ENCODE measurements around the gene ITPR2.
A peak's percentile ranks its signal among the peaks of the same experiment; 100 is the strongest.
"Not testable (repeated sequence)": the region's sequence is repeated elsewhere in the genome, so short reads cannot be mapped to it uniquely, and the experiment has no call there.

The ITPR2 gene

DNA sequence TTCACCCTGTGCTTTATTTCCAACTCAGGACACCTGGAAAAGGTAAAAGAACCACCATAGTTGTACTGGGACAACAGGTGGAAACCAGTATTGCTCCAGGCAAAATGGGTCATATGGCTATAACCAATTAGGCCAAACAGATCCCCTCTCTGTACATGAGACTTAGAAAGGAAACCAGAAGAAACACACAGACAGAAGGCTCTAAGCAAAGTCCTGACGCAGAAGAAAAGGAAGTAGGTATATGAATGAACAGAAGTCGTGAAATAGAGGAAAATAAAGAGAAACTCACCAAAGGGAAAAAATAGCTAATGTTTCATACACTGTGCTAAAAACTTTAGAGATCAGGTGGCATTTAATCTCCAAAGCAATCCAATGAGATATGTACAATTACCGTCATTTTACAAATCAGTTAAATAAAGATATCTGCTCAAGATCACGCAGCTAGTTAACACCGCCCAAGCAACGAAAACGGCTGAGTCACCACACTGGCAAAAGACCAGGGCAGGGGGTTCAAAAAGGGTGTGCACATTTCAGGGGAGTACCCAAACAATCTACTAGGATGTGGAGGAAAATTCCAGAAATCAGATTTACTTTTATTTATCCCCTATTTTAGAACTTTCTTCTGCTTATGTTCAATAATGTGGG lies 82.3 kb downstream of the ITPR2 start:
- peak in 1 of 2 experiments; percentile 9 for DNase-seq

DNA sequence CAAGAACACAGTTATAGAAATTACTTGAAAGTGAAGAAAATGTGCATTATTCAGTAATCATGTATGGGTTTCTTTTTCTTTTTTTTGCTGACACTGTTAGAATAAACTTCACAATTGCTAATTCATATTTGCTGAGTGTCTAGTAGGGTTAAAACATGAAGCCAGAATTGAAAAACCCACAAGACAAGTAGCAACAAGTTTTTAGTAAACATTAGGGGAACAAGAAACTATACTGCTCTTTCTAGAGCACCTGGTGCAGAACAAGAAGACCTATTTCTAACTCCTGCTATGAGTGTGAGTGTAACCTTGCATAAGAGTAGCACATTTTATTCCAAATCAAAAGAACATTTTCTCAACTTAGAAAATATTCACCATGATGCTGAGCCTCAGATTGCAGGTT lies 83.2 kb downstream of the ITPR2 start:
- DNase-seq = no peak

DNA sequence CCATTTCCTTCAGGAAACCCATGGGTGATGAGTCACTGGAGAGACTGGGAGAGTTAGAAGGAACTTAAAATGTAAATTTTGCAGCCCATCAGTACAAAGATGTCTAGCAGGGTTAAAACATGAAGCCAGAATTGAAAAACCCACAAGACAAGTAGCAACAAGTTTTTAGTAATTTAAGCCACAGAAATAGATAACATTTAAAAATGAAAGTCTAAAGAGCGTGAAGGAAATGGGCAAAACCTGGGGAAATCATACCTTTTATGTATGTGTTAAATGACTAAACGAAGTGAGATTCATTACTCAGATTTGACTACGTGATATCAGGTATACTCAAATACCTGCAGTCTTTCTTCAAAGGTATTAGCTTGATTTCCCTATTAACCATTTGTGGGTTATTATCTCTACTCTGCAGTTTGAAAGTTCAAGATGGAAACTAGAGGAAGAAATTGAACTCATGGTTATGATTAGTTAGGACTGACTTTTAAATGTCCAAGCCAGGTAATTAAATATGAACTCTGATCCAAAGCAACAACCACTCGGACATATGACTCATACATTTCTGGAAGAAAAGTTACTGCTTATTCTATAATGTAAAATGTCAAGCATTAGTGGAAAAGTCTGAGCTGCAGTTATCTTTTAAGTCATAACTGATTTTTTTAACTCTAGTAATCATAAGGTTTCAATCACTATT lies 84.1 kb downstream of the ITPR2 start:
- DNase-seq = no peak

DNA sequence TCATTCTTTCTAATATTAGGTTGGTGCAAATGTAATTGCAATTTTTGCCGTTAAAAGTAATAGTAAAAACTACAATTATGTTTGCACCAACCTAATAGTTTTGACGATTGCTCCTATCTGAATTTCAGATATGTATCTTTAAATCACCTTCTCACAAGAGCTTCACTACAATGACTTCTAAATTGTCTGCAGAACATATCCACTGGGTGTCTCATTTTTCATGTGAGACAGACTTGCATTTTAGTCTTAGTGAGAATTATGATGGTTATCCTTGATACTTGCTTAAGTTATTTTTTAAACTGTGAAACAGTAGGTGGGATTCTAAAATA lies 84.6 kb downstream of the ITPR2 start:
- no peak for DNase-seq

DNA sequence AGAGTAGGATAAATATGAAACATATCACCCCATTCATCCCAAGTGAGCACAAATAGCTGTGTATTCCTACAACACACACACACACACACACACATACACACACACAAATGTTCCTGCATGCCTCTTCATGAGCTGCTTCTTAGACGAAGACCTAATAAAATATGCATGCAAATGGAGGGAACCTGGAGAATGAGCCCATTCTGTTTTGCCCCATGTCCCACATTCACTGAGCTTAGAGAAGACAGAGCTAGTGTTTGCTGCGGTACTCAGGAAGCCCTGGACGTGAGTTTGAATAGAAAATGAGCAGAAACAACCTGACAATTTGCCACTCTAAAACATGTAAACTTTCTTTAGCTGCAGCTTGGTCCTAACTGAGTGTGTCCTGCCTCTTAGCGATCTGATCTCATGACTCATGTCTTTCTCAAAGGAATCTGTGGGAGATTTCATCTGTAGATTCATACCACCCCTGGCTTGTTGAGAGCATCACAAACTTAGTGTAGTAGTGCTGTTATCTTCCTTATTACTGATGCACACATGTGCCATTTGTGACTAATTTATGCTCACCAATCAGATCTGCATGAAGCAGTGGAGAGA lies 86.8 kb downstream of the ITPR2 start:
- DNase-seq = no peak

DNA sequence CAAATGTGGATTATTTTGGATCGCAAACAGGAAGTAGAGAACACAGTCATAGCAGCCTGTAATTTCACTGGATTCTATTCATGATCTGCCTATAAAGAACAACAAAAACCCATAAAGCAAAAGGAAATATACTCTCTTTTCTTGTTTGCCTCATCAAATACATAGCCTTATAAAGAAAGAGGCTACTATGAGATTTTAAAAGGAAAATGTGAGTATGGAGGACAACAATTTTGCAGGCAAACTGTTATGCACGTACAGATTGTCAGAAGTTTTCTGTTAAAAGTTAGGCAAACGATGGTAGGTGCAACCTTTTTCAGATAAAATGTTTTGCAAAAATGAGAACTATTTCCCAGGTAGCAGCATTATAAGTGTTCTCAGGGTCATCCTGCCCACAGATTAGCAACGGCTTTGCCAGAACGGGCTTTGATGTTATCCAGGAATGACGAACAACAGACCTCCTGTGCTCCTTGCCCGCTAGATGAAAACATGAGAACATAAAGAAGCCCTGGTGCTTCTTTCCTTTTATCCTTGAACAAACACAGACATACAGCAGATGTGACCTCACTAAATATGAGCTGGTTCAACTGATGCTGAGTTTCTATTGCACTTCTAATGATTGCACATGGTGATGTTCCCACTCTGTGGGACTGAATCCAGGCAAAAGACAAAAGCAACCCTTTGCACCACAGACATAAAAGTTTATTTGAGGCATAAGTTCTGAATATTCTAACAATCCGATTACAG lies 88.1 kb downstream of the ITPR2 start:
- no peak for DNase-seq

DNA sequence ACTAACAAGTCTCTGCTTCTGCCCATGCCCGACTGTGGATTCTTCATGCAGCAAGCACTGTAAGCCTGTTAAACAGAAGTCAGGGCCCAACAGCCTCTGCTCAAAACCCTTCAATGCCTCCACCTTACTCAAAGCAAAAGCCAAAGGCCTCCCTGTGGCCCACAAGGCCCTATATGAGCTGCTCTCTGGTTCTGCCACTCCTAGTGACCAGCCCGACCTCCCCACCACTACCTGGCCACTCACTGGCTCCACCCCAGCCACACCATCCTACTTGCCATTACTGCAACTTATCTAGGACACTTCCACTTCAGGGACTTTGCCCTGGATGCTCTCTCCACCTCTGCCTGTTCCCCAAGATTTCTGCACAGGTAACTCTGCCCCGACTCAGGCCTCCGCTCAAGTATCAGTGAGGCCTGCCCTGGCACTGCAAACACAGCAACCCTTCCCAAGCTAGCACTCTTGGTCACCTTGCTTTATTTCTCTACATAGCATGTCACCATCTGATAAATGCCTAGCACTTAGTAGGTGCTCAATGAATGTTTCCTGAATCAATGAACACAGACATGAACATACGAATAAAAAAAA lies 88.9 kb downstream of the ITPR2 start:
- no peak for DNase-seq

DNA sequence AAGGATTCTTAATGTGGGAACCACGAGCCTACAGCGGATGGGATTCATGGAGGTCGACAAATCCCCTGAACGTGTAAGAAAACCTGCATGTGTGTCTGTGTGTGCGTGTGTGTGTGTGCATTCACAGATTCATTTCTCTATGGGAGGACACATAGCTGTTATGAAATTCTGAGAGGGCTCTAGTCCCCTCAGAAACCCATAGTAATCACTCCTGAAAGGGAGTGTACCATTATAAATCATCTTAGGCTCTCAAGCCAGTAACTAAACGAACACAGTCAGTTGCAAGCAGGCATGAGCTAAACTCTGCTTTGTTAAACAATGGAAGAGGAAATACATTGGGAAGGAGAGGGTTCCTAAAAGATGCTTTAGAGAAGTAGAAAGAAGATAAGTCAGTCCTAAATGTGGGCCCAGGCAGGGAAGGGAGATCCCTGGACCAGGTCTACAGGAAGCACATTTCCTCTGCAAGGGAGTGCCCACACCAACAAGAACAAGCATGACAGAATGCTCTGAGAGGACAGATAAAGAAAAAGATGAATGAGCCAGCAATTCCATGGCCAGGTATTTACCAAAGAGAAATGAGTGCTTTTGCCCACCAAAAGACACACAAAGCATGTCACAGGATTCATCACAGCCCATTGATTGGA lies 91.3 kb downstream of the ITPR2 start:
- no peak for DNase-seq

DNA sequence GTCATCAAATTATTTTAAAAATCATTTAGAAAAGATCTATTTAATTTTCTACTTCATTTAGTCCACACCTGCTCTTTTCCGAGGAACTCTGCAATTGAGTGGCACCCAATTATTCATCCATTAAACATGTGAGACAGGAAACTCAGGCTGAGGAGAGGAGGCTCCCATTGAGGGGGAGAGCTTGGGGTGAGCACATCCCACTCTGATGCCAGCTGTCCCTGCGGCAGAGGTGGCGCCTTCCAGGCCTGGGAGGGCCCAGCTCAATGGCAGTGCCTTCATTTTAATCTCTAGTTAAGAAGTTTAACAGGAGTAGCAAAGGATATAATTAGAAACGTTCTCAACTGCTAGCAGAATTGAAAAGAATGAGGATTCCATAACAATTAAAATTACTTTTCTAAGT lies 92.0 kb downstream of the ITPR2 start:
- no peak for DNase-seq

DNA sequence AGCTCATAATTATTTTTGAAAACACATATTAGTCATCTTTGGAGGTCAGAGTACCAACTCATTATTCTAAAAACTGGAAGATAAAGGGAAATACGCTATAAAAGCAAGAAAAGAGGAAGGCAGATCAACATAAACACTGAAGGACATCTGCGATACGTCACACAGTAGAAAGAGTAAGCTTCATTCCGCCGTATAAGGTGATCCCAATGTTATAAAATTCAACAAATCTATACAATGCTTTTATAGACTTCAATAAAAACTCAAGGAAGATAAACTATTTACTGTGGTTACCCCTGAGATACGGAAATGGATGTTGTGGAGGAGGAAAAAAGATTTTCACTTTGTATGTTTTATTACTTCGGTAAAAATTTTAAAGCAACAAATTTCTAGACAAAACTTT lies 92.6 kb downstream of the ITPR2 start:
- no peak for DNase-seq

DNA sequence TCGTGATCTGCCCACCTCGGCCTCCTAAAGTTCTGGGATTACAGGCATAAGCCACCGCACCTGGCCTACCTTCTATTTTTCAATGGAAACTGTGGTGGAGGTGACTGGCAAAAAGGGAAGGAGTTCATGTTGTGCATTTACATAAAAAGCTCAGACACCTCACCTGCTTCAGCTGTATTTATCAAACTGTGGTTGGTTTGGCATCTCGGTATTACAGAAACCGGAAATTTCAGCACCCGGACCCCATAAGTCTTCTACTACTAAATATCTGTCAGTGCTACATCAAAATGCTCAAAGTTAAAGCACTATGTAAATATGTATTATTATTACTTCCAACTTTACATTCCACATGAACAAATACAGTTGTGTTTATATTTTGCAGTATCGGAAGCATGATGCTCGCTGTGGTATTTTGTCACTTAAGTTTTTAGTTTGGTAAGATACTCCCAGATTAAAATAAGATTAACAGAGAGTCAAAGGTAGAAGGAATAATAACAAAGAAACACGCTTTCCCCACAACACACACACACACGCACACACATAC lies 95.4 kb downstream of the ITPR2 start:
- no peak for DNase-seq

DNA sequence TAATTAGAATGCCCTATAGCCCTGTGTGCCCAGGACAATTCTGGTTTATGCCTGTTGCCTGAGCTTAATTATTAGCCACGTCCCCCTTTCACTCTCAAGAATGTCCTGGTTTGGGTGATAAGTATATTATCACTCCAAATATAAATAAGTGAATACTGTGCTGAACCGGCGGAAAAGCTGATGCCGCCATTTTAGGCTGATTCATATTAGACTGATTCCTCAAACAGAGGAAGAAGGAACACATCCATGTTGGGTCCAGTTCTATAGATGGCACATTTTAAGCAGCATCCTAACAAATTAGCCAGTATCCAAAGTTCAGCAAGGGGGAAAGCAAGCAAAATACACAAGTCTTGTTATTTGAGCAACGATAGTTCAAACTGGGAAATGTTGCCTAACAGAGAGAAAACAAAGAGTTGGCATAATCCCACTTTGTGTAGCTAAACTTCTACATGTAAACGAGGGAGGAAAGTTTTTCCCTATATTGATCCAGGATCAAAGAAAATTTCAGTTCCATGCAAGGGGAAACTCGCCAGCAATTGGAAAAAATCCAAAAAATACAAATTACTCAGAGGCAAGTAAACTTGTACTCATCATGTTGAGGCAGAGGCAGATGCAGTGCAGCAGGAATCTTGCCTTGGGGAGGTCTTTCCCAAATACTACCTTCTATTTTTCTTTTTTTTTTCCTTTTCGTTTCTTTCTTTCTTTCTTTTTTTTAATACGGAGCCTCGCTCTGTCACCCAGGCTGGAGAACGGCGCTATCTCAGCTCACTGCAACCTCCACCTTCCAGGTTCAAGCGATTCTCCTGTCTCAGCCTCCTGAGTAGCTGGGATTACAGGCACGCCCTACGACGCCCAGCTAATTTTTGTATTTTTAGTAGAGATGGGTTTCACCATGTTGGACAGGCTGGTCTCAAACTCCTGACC lies 96.2 kb downstream of the ITPR2 start:
- DNase-seq = no peak

DNA sequence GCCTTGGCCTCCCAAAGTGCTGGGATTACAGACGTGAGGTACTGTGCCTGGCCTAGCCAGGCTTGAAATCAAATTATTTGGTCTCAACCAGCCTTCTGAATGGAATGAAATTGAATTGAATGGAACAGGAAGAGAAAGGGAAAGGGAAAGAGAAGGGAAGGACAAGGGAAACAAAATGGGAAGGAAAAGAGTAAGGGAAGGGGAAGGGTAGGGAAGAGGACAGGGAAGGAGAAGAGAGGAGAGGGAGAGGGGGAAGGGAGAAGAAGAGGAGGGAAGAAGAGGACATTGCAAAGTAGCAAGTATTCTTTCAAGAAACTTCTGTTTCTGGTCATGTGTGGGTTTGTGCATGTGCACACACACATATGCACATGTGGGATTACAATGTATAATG lies 97.8 kb downstream of the ITPR2 start:
- DNase-seq = no peak

DNA sequence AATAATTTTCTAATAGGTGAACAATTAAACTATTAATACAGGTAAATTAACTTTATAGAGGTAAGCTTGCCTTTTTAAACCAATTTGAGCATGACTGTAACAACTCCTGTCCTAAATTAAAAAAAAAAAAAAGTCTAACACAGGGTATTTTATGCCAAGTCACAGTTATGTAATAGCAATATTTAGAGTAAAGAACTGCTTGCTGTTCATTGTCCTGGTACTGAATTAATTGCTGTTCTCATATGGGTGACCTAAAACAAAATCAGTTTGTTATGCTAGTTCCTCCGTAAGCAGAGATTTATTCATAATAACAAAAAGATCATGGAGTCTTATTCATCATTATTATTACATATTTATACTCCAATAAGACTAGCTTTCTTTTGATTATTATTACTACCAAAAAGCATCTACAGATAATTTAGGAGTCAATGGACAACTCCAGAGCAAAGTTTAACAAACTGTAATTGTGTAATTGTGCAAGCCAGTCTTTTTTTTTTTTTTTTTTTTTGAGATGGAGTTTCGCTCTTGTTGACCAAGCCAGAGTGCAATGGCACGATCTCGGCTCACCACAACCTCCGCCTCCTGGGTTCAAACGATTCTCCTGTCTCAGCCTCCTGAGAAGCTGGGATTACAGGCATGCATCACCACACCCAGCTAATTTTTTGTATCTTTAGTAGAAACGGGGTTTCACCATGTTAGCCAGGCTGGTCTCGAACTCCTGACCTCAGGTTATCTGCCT lies 98.3 kb downstream of the ITPR2 start:
- DNase-seq = peak in 1 of 2 experiments; percentile 18

DNA sequence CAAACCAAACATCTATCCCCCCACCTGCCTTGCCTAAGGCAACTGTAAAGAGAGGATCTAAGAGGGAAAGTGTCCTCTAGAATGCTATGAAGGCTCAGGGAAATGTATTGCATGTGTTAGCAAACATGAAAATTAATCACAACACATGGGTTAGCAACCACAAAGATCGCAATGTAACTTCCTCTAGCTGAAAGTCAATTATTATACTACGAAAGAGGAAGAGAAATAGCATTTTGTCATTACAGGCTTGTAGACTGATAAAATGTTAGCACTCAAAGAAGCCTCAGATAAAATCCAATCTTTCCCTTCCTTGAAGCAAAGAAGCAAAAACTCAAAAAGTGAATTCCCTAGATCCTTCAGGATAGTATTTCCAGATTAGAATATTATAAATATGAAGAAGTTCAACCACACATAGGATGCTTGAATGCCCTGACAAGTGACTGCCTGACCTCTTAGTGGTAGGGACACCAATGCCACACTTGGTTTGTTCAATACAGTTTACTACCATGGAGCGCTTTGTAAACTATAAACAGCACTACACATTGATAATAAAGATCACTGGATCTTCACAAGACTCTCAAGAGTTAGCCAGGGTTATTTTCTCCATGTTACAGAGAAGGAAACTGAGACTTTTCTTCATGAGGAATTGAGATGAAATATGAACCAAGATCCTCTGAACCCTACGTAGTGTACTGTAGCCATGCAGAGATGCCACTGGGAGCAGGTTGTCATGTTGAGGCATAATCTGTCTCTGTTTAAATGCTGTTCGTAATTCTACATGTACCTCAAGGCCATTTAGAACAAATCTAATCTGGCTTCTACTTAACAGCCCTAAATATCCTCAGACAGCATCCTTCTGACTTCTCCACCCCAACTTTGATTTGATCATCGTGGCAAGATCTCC lies 100.7 kb downstream of the ITPR2 start:
- DNase-seq = peak; percentile 88 to 91

DNA sequence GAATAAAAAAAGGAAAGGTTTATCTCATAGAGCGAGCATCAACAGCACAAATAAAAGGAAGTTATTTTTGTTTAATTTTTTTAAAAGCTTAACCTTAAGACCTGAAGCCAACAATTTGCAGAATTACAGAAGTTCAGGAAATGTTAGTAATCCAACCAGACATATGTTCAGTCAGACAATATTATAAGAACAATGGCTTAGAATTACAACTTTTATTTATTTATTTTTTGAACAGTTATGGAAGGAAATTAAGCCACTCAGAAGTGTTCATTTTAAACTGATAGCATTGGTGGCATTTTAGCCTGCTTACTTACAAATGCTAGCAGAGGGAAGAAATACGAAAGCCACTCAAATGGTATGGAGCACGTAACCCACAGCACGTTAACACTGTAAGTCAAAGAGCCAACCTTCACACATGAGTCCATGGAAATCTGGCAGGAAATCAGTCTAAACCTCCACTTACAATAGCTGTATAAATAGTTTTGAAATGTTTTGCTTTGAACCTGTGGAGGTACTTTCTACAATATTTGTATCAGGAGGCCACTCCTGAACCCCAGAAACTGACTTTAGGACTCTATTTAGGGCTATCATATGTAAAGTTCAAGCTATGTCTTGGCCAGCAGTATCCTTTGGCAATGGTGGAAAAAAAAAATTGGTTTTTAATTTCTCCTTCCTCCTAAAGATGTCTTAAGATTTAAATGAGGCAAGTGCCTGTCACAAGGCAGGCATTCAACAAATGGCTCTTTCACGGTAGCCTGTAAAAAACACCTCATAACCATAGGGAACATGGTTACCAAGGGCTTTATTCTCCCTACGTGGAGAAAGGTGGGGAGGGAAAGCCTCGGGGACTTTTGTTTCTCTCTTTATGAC lies 102.3 kb downstream of the ITPR2 start:
- DNase-seq = no peak

DNA sequence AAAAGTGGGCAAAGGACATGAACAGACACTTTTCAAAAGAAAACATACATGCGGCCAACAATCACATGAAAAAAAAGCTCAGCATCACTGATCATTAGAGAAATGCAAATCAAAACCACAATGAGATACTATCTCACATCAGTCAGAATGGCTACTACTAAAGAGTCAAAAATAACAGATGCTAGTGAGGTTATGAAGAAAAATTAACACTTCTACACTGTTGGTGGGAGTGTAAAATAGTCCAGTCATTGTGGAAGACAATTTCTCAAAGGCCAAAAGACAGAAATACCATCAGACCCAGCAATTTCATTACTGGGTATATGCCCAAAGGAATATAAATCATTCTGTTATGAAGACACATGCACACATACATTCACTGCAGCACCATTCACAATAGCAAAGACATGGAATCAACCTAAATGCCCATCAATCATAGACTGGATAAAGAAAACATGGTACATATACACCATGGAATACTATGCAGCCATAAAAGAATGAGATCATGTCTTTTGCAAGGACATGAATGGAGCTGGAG lies 103.8 kb downstream of the ITPR2 start:
- not testable (repeated sequence) for DNase-seq
